Glutamatergic neuron (in vitro differentiated cells): Measurements from ENCODE around the gene ATP10B. TPM values are rescaled to one million over a fixed set of nuclear protein-coding genes. Genes with fewer than 3 reads are reported as not detected.

Source experiments
- DNase-seq: peaks from one replicate; pipeline ENCODE4 v3.0.0; 2022
- H3K27ac Mint-ChIP-seq: one replicate; pipeline ENCODE4 v1.8.0; 2020; ENCODE audit warnings: mild to moderate bottlenecking, mixed read lengths, inconsistent platforms; ENCODE audit not compliant: unreplicated experiment
- H3K27me3 Mint-ChIP-seq: one replicate; pipeline ENCODE4 v1.8.0; 2020; ENCODE audit warnings: mild to moderate bottlenecking, moderate library complexity, mixed read lengths, inconsistent platforms; ENCODE audit not compliant: unreplicated experiment
- H3K36me3 Mint-ChIP-seq: one replicate; pipeline ENCODE4 v1.8.0; 2020; ENCODE audit warnings: mild to moderate bottlenecking, mixed read lengths, inconsistent platforms; ENCODE audit not compliant: unreplicated experiment
- H3K4me1 Mint-ChIP-seq: one replicate; pipeline ENCODE4 v1.8.0; 2020; ENCODE audit warnings: mild to moderate bottlenecking, low read depth, mixed read lengths, inconsistent platforms; ENCODE audit not compliant: unreplicated experiment
- H3K4me3 Mint-ChIP-seq: one replicate; pipeline ENCODE4 v1.8.0; 2020; ENCODE audit warnings: mild to moderate bottlenecking, mixed read lengths, inconsistent platforms; ENCODE audit not compliant: unreplicated experiment
- H3K9me3 Mint-ChIP-seq: one replicate; pipeline ENCODE4 v1.8.0; 2020; ENCODE audit warnings: mild to moderate bottlenecking, moderate library complexity, mixed read lengths, inconsistent platforms; ENCODE audit not compliant: unreplicated experiment
- CTCF ChIP-seq: fragments of 200-600 bp; sonication (generic); IDR thresholded peaks from one replicate; pipeline ENCODE4 v1.5.0; 2021; ENCODE audit not compliant: partially characterized antibody, unreplicated experiment
- total RNA-seq: library from RNA; stranded (reverse); fragmentation: NEBNext Ultra II Directional; extraction: Animal tissue kit (Norgen Biotek cat#: 25700); gene quantifications from one replicate; pipeline ENCODE4 v1.2.1, GENCODE V29; 2021; ENCODE audit not compliant: unreplicated experiment

Gene ATP10B
- total RNA-seq, 1 donor from 2014 or later: not detected

DNA sequence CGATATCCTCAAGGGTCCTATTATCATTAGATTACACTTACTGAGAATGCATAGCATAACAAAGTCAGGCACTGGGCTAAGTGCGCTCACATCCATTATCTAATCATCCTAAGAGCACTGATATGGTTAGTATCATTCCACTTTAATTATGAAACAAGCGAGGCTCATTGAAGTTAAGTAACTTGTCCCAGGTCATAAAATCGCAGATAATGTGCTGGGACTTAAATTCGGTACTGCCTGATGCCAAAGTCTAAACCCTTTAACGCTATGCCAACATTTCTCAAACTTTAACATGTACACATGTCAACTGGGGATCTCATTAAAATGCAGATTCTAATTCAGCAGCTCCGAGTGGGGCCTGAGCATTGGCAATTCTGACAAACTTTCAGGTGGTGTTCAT is 225.7 kb downstream of the ATP10B start:
- Mint-ChIP-seq H3K36me3 (no peaks in the 10 kb centered on the region), H3K27ac (no peak overlapping the region), H3K27me3 (no peaks in the 10 kb centered on the region), H3K9me3 (peaks cover 2% of the 10 kb centered on the region), H3K4me3 (no peak overlapping the region), H3K4me1 (peaks cover 19% of the 10 kb centered on the region)
- no peak for TF ChIP-seq CTCF
- no peak for DNase-seq

DNA sequence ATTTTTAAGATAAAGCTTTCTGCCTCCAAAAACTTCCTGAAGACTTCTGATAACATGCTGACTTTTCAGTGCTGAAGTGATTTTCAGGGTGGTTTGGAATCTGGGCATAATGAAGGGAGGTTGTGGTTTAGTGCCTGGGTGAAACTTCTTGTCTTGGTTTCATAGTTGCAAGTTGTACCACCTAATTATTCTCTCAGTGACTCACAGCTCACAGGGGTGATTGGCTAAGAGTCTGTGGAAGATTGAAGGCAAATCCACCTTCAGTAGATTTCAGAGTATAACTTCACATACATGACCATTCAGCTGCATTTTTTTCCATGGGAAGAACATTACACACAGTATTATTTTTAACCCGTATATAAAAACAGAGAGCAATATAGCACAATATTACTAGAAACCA is 230.5 kb downstream of the ATP10B start:
- TF ChIP-seq CTCF: no peak
- H3K4me3 Mint-ChIP-seq: no peak overlapping the region
- H3K36me3 Mint-ChIP-seq: no peaks in the 10 kb centered on the region
- H3K27me3 Mint-ChIP-seq: no peaks in the 10 kb centered on the region
- peaks cover 5% of the 10 kb centered on the region for H3K4me1 Mint-ChIP-seq
- H3K9me3 Mint-ChIP-seq: no peaks in the 10 kb centered on the region
- H3K27ac Mint-ChIP-seq: no peak overlapping the region
- DNase-seq: no peak

GRCh38 chr5:160620401-160620800 is 231.6 kb downstream of the ATP10B start:
- Mint-ChIP-seq H3K4me1 (no peaks in the 10 kb centered on the region), H3K27me3 (no peaks in the 10 kb centered on the region), H3K27ac (no peak overlapping the region), H3K9me3 (no peaks in the 10 kb centered on the region), H3K36me3 (no peaks in the 10 kb centered on the region), H3K4me3 (no peak overlapping the region)
- no peak for TF ChIP-seq CTCF
- no peak for DNase-seq

DNA sequence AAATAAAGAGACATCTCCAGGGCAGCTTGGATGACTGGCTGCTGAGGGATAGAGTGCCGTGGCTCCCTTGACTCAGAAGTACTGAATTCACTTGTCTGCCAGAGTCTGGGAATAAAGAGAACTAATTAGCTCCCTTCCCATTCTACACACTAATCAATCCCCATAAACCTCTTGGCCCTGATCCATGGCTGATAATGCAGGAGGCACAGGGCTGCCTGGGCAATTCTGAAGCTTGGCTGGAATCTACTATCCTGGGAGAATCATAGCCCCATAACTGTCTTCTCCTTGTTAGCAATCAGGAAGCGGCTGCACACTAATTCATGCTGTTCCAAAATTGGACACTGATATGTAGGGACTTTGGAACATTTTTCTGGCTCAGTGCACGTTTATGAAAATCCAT is 232.6 kb downstream of the ATP10B start:
- no peaks in the 10 kb centered on the region for H3K9me3 Mint-ChIP-seq
- TF ChIP-seq CTCF: no peak
- DNase-seq: no peak
- no peak overlapping the region for H3K4me3 Mint-ChIP-seq
- no peak overlapping the region for H3K27ac Mint-ChIP-seq
- peaks cover 4% of the 10 kb centered on the region for H3K36me3 Mint-ChIP-seq
- no peaks in the 10 kb centered on the region for H3K27me3 Mint-ChIP-seq
- no peaks in the 10 kb centered on the region for H3K4me1 Mint-ChIP-seq

GRCh38 chr5:160618286-160618685 is 233.7 kb downstream of the ATP10B start:
- H3K27me3 Mint-ChIP-seq: no peaks in the 10 kb centered on the region
- no peaks in the 10 kb centered on the region for H3K4me1 Mint-ChIP-seq
- H3K36me3 Mint-ChIP-seq: peaks cover 4% of the 10 kb centered on the region
- no peaks in the 10 kb centered on the region for H3K9me3 Mint-ChIP-seq
- no peak overlapping the region for H3K4me3 Mint-ChIP-seq
- H3K27ac Mint-ChIP-seq: no peak overlapping the region
- TF ChIP-seq CTCF: no peak
- no peak for DNase-seq
